Cardiac muscle cell (in vitro differentiated cells and primary cell): ENCODE results near the gene UPF3A. TPM values are rescaled to one million over a fixed set of nuclear protein-coding genes. Genes with fewer than 3 reads are reported as not detected.

ENCODE experiments used
- DNase-seq, 2 donors: peaks; one replicate each; pipeline versions ENCODE4 v3.0.0 to v3.0.0-alpha.2; 2010 to 2017; ENCODE audit warnings: low read depth in 1 of 2, low spot score in 1 of 2
- H3K27ac ChIP-seq: fragments of 200-600 bp; sonication (generic); 2 replicates; pipeline ENCODE4 v1.5.1; 2016
- H3K27me3 ChIP-seq: fragments of 200-600 bp; sonication (generic); 2 replicates; pipeline ENCODE4 v1.6.0; 2016; ENCODE audit warnings: control low read depth
- H3K36me3 ChIP-seq: fragments of 200-600 bp; sonication (generic); 2 replicates; pipeline ENCODE4 v1.5.1; 2016; ENCODE audit warnings: control low read depth
- H3K4me1 ChIP-seq: fragments of 200-600 bp; sonication (generic); 2 replicates; pipeline ENCODE4 v1.8.1; 2017; ENCODE audit warnings: low read depth, mild to moderate bottlenecking, mixed run types
- H3K4me3 ChIP-seq: fragments of 200-600 bp; sonication (generic); 2 replicates; pipeline ENCODE4 v1.5.1; 2016; ENCODE audit warnings: mild to moderate bottlenecking
- H3K9me3 ChIP-seq: fragments of 200-600 bp; sonication (generic); 2 replicates; pipeline ENCODE4 v1.5.1; 2017; ENCODE audit warnings: low read depth, mild to moderate bottlenecking, control low read depth
- polyA plus RNA-seq: library from polyadenylated mRNA; unstranded; fragments of >200 nt; fragmentation: Nextera tagmentation; extraction: Ambion mirVana; gene quantifications from 2 replicates; pipeline ENCODE4 v1.2.1, GENCODE V29; 2016
- total RNA-seq: library from RNA; depleted of rRNA; stranded (reverse); fragments of >200 nt; gene quantifications from 2 replicates; pipeline ENCODE4 v1.2.3, GENCODE V29; 2016
- TF ChIP-seq, protein P1 (sequence below): IDR thresholded peaks from 2 replicates; pipeline ENCODE4 v1.5.1; 2012; ENCODE audit warnings: low read depth, mild to moderate bottlenecking, low read length

The UPF3A gene
- total and polyA plus RNA-seq, 2 experiments from 2014 or later: 77.9 to 92.9 TPM

DNA sequence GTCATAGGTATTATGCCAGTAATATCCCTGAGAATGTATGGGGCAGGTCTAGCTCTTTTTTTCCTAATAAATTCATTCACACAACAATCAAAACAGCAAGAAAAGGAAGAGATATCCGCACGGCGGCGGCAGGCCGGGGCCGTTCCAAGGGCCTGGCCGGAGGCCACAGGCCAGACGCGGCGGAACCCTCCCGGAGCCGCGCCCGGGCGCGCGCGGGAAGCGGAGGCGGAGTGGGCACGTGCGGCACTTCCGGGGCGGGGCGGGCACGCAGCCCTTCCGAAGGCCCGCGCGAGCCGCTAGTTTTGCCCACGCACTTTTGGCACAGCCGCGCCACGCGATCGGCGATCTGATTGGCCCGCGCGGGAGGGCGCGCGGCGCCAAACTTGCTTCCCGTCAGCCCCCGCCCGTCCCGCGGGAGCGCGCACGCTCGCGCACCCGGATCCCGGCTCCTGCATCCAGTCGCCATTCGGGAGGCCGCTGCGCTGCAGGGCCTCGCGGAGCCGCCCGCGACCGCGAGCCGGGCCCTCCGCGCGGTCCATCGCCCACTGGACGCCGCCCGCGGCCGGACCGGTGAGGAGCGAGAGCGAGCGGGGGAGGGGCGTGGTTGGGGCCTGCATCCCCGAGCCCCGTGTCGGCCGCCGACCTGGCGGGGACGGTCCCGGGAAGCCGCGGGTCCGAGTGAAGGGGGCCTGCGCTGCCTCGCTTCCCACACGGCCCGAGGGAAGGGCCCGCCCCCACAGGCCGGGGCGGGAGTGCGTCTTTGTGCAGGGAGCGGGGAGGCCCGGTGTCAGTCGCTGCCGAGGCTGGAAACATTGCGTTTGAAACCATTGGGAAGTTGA lies 32.9 kb downstream of the UPF3A start, which contains the start of gene CHAMP1:
Gene CHAMP1, plus strand, starts transcription at position 430 of the 839 bp plus-strand sequence. CDS start 9,340 bp downstream, outside the sequence.
- no peaks in the 10 kb centered on the region for H3K36me3 ChIP-seq
- TF ChIP-seq, protein P1, sequence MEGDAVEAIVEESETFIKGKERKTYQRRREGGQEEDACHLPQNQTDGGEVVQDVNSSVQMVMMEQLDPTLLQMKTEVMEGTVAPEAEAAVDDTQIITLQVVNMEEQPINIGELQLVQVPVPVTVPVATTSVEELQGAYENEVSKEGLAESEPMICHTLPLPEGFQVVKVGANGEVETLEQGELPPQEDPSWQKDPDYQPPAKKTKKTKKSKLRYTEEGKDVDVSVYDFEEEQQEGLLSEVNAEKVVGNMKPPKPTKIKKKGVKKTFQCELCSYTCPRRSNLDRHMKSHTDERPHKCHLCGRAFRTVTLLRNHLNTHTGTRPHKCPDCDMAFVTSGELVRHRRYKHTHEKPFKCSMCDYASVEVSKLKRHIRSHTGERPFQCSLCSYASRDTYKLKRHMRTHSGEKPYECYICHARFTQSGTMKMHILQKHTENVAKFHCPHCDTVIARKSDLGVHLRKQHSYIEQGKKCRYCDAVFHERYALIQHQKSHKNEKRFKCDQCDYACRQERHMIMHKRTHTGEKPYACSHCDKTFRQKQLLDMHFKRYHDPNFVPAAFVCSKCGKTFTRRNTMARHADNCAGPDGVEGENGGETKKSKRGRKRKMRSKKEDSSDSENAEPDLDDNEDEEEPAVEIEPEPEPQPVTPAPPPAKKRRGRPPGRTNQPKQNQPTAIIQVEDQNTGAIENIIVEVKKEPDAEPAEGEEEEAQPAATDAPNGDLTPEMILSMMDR: no peak
- peak within 1 kb of the TSS; percentile 65 for H3K4me3 ChIP-seq
- DNase-seq: peak; percentile 96 to 98
- H3K4me1 ChIP-seq: peaks cover 22% of the 10 kb centered on the region
- peak within 1 kb of the TSS; percentile 93 for H3K27ac ChIP-seq
- no peaks in the 10 kb centered on the region for H3K27me3 ChIP-seq
- no peaks in the 10 kb centered on the region for H3K9me3 ChIP-seq

DNA sequence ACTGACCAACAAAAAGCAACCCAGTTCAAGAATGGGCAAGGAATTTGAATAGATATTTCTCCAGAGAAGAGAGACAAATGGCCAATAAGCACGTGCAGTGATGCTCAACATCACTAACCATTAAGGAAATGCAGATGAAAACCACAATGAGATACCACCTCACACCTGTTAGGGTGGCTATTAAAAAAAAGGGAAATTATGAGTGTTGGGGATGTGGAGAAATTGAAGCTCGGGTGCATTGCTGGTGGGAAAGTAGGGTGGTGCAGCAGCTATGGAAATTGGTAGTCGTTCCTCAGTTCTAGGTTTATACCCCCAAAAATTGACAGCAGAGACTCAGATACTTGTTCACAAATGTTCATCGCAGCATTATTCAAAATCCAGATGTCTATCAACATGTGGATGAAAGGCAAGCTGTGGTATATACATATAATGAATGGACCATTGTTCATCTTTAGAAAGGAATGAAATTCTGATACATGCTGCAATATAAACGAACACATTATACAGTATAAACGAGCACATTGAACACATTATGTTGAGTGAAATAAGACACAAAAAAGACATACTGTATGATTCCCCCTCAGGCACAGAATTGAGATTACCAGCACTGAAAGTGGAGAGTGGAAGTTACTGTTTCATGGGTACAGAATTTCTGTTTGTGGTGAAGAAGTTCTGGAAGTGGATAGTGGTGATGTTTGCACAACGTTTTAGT lies 33.8 kb downstream of the UPF3A start:
- Histone ChIP-seq H3K9me3 (no peaks in the 10 kb centered on the region), H3K27ac (peak overlapping the region; percentile 93), H3K4me1 (peaks cover 28% of the 10 kb centered on the region), H3K36me3 (no peaks in the 10 kb centered on the region), H3K4me3 (peak overlapping the region; percentile 65), H3K27me3 (no peaks in the 10 kb centered on the region)
- no peak for DNase-seq
- TF ChIP-seq, protein P1: no peak

DNA sequence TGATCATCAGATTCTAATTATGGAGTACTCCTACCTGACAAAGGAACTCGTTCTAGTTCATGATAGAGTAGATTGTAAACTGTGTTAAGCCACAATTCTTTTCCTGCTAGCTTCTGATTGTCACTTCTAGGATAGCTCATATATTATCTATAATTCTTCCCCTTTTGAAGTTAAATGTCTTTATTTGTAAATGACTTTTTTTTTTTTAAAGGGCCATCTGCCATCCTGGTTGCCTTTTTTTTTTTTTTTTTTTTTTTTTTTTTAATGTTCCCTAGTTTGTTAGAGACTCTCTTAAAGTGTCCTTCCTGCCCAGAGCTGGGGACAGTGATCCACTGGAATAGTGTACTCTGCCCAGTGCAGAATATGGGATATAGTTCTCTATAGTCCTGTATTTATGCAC lies 37.2 kb downstream of the UPF3A start:
- H3K27ac ChIP-seq: peak overlapping the region; percentile 45
- no peaks in the 10 kb centered on the region for H3K9me3 ChIP-seq
- no peak overlapping the region for H3K4me3 ChIP-seq
- TF ChIP-seq, protein P1: no peak
- H3K36me3 ChIP-seq: peaks cover 19% of the 10 kb centered on the region
- peaks cover 28% of the 10 kb centered on the region for H3K4me1 ChIP-seq
- DNase-seq: no peak
- no peaks in the 10 kb centered on the region for H3K27me3 ChIP-seq

DNA sequence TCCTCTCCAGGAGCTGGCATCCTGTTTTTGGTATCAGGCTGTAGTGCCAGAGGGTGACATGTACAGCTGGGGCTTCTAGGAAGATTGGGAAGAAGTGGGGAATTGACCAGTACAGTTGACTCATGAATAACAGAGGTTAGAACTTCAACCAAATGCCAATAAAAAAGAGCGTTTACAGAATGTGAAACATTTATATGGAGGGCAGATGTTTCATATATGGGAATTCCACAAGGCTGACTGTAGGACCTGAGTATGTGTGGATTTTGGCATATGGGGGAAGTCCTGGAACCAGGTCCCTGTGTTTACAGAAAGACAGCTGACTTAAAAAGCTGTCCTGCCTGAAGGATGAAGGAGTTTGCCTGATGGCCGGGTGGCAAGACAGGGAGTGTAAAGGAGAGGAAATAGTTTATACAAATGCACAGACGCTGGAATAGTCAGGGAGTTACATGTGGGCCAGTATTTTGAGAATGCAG lies 38.1 kb downstream of the UPF3A start:
- DNase-seq: peak in 1 of 2 donors; percentile 58
- peak overlapping the region; percentile 29 for H3K27ac ChIP-seq
- no peak overlapping the region for H3K4me3 ChIP-seq
- TF ChIP-seq, protein P1: no peak
- H3K27me3 ChIP-seq: no peaks in the 10 kb centered on the region
- peaks cover 26% of the 10 kb centered on the region for H3K36me3 ChIP-seq
- no peaks in the 10 kb centered on the region for H3K9me3 ChIP-seq
- H3K4me1 ChIP-seq: peaks cover 28% of the 10 kb centered on the region

DNA sequence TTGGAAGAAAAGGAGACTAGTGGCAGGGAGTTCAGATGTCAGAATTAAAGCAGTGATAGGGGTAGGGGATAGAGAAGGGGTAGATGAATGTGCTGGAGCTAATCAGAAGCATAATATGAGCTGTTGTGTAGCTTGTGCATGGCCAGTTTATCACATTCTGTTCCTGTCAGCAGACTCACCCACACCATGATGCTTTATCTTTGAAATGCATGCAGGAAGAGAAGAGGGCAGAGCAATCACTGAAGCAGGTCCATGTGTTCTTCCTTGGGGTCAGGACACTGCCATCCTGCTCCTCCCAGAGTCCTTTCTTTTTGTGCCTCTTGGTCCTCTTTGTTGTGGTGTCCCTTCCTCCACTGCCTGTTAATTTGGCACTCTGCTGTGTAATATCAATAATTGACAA lies 38.7 kb downstream of the UPF3A start:
- Histone ChIP-seq H3K4me1 (peaks cover 28% of the 10 kb centered on the region), H3K27ac (peak overlapping the region; percentile 29), H3K36me3 (peaks cover 31% of the 10 kb centered on the region), H3K9me3 (no peaks in the 10 kb centered on the region), H3K27me3 (no peaks in the 10 kb centered on the region), H3K4me3 (no peak overlapping the region)
- DNase-seq: no peak
- TF ChIP-seq, protein P1: no peak
